Measurements from ENCODE around the gene STRN. TPM values are rescaled to one million over a fixed set of nuclear protein-coding genes. Genes with fewer than 3 reads are reported as not detected.

STRN gene
- total RNA-seq, 1 experiment from 2014 or later: 34.1 TPM

GRCh38 chr2:36861896-36862295, 104.4 kb downstream of the STRN start:
- Histone ChIP-seq H4K20me1 (ENCODE audit: insufficient read depth, low read depth, low read length) (no peaks in the 10 kb centered on the region), H3K4me1 (ENCODE audit: low read length) (no peaks in the 10 kb centered on the region), H3K36me3 (ENCODE audit: insufficient read depth, low read length) (no peaks in the 10 kb centered on the region), H3K4me3 (ENCODE audit: low read length) (no peak overlapping the region), H3K4me2 (ENCODE audit: low read depth, low read length, poor library complexity, severe bottlenecking) (no peak overlapping the region), H3K9ac (ENCODE audit: low read length) (no peak overlapping the region), H2AFZ (ENCODE audit: low read length) (no peak overlapping the region), H3K79me2 (ENCODE audit: low read length) (no peaks in the 10 kb centered on the region), H3K9me3 (ENCODE audit: low read length) (no peaks in the 10 kb centered on the region), H3K27ac (ENCODE audit: low read length) (no peak overlapping the region), H3K9me2 (replicated peaks; ENCODE audit: insufficient read depth, low read length) (no peaks in the 10 kb centered on the region), H3K27me3 (ENCODE audit: low read length) (no peaks in the 10 kb centered on the region)
- DNase-seq: no peak

- Histone ChIP-seq H3K4me1 (ENCODE audit: low read length) (no peaks in the 10 kb centered on the region), H3K79me2 (ENCODE audit: low read length) (peaks cover 3% of the 10 kb centered on the region; the same call in 1 of the 2 replicates), H3K9me2 (replicated peaks; ENCODE audit: insufficient read depth, low read length) (no peaks in the 10 kb centered on the region), H2AFZ (ENCODE audit: low read length) (no peak overlapping the region), H3K27me3 (ENCODE audit: low read length) (no peaks in the 10 kb centered on the region), H3K9me3 (ENCODE audit: low read length) (no peaks in the 10 kb centered on the region), H3K27ac (ENCODE audit: low read length) (no peak overlapping the region), H3K4me3 (ENCODE audit: low read length) (no peak overlapping the region), H3K36me3 (ENCODE audit: insufficient read depth, low read length) (0 out of 2 replicates have a peak, but pooled peaks cover 3% of the 10 kb centered on the region), H4K20me1 (ENCODE audit: insufficient read depth, low read depth, low read length) (no peaks in the 10 kb centered on the region), H3K9ac (ENCODE audit: low read length) (no peak overlapping the region), H3K4me2 (ENCODE audit: low read depth, low read length, poor library complexity, severe bottlenecking) (no peak overlapping the region)
- DNase-seq: no peak
Measured at GRCh38 chr2:36859366-36859792, 107.0 kb downstream of the STRN start.

- Histone ChIP-seq H3K9ac (ENCODE audit: low read length) (no peak overlapping the region), H3K4me1 (ENCODE audit: low read length) (no peaks in the 10 kb centered on the region), H3K4me2 (ENCODE audit: low read depth, low read length, poor library complexity, severe bottlenecking) (no peak overlapping the region)
Measured at GRCh38 chr2:36858551-36859365, 107.6 kb downstream of the STRN start.

GRCh38 chr2:36857713-36858112, 108.6 kb downstream of the STRN start:
- H3K4me1 ChIP-seq (ENCODE audit: low read length): no peaks in the 10 kb centered on the region
- no peak overlapping the region for H3K4me2 ChIP-seq (ENCODE audit: low read depth, low read length, poor library complexity, severe bottlenecking)
- H3K9me3 ChIP-seq (ENCODE audit: low read length): no peaks in the 10 kb centered on the region
- no peak overlapping the region for H3K9ac ChIP-seq (ENCODE audit: low read length)
- H3K9me2 ChIP-seq (replicated peaks; ENCODE audit: insufficient read depth, low read length): no peaks in the 10 kb centered on the region
- no peak for DNase-seq
- H3K27me3 ChIP-seq (ENCODE audit: low read length): no peaks in the 10 kb centered on the region
- H3K4me3 ChIP-seq (ENCODE audit: low read length): no peak overlapping the region
- peaks cover 3% of the 10 kb centered on the region; the same call in 1 of the 2 replicates for H3K36me3 ChIP-seq (ENCODE audit: insufficient read depth, low read length)
- no peaks in the 10 kb centered on the region for H4K20me1 ChIP-seq (ENCODE audit: insufficient read depth, low read depth, low read length)
- peaks cover 7% of the 10 kb centered on the region; the same call in 1 of the 2 replicates for H3K79me2 ChIP-seq (ENCODE audit: low read length)
- no peak overlapping the region for H3K27ac ChIP-seq (ENCODE audit: low read length)
- no peak overlapping the region for H2AFZ ChIP-seq (ENCODE audit: low read length)

More at GRCh38 chr2:36858551-36859365, 107.6 kb downstream of the STRN start:
- Histone ChIP-seq H3K4me3 (ENCODE audit: low read length) (no peak overlapping the region), H3K9me3 (ENCODE audit: low read length) (no peaks in the 10 kb centered on the region), H3K79me2 (ENCODE audit: low read length) (peaks cover 7% of the 10 kb centered on the region; the same call in 1 of the 2 replicates), H2AFZ (ENCODE audit: low read length) (no peak overlapping the region), H4K20me1 (ENCODE audit: insufficient read depth, low read depth, low read length) (no peaks in the 10 kb centered on the region), H3K9me2 (replicated peaks; ENCODE audit: insufficient read depth, low read length) (no peaks in the 10 kb centered on the region), H3K27me3 (ENCODE audit: low read length) (no peaks in the 10 kb centered on the region), H3K36me3 (ENCODE audit: insufficient read depth, low read length) (peaks cover 3% of the 10 kb centered on the region; the same call in 1 of the 2 replicates), H3K27ac (ENCODE audit: low read length) (no peak overlapping the region)
- no peak for DNase-seq

GRCh38 chr2:36855429-36855828, 110.9 kb downstream of the STRN start:
- no peak overlapping the region for H3K9ac ChIP-seq (ENCODE audit: low read length)
- peaks cover 7% of the 10 kb centered on the region; the same call in 1 of the 2 replicates for H3K79me2 ChIP-seq (ENCODE audit: low read length)
- peaks cover 8% of the 10 kb centered on the region; the same call in 1 of the 2 replicates for H3K36me3 ChIP-seq (ENCODE audit: insufficient read depth, low read length)
- no peaks in the 10 kb centered on the region for H4K20me1 ChIP-seq (ENCODE audit: insufficient read depth, low read depth, low read length)
- H3K27me3 ChIP-seq (ENCODE audit: low read length): no peaks in the 10 kb centered on the region
- H3K27ac ChIP-seq (ENCODE audit: low read length): no peak overlapping the region
- DNase-seq: no peak
- no peak overlapping the region for H3K4me3 ChIP-seq (ENCODE audit: low read length)
- H3K4me2 ChIP-seq (ENCODE audit: low read depth, low read length, poor library complexity, severe bottlenecking): no peak overlapping the region
- H3K9me2 ChIP-seq (replicated peaks; ENCODE audit: insufficient read depth, low read length): no peaks in the 10 kb centered on the region
- no peaks in the 10 kb centered on the region for H3K4me1 ChIP-seq (ENCODE audit: low read length)
- no peak overlapping the region for H2AFZ ChIP-seq (ENCODE audit: low read length)
- no peaks in the 10 kb centered on the region for H3K9me3 ChIP-seq (ENCODE audit: low read length)

- no peak overlapping the region for H3K4me2 ChIP-seq (ENCODE audit: low read depth, low read length, poor library complexity, severe bottlenecking)
- no peak for DNase-seq
- no peak overlapping the region for H2AFZ ChIP-seq (ENCODE audit: low read length)
- no peak overlapping the region for H3K27ac ChIP-seq (ENCODE audit: low read length)
- peaks cover 7% of the 10 kb centered on the region; the same call in 1 of the 2 replicates for H3K79me2 ChIP-seq (ENCODE audit: low read length)
- H3K4me3 ChIP-seq (ENCODE audit: low read length): no peak overlapping the region
- peaks cover 9% of the 10 kb centered on the region; the same call in 1 of the 2 replicates for H3K36me3 ChIP-seq (ENCODE audit: insufficient read depth, low read length)
- H3K27me3 ChIP-seq (ENCODE audit: low read length): no peaks in the 10 kb centered on the region
- H3K4me1 ChIP-seq (ENCODE audit: low read length): no peaks in the 10 kb centered on the region
- no peaks in the 10 kb centered on the region for H4K20me1 ChIP-seq (ENCODE audit: insufficient read depth, low read depth, low read length)
- no peaks in the 10 kb centered on the region for H3K9me2 ChIP-seq (replicated peaks; ENCODE audit: insufficient read depth, low read length)
- no peaks in the 10 kb centered on the region for H3K9me3 ChIP-seq (ENCODE audit: low read length)
- H3K9ac ChIP-seq (ENCODE audit: low read length): no peak overlapping the region
Measured at GRCh38 chr2:36854241-36854640, 112.1 kb downstream of the STRN start.

GRCh38 chr2:36849265-36849664, 117.1 kb downstream of the STRN start:
- no peaks in the 10 kb centered on the region for H3K4me1 ChIP-seq (ENCODE audit: low read length)
- no peaks in the 10 kb centered on the region for H4K20me1 ChIP-seq (ENCODE audit: insufficient read depth, low read depth, low read length)
- H2AFZ ChIP-seq (ENCODE audit: low read length): no peak overlapping the region
- no peak overlapping the region for H3K27ac ChIP-seq (ENCODE audit: low read length)
- H3K9ac ChIP-seq (ENCODE audit: low read length): no peak overlapping the region
- H3K4me3 ChIP-seq (ENCODE audit: low read length): no peak overlapping the region
- no peaks in the 10 kb centered on the region for H3K27me3 ChIP-seq (ENCODE audit: low read length)
- peaks cover 2% of the 10 kb centered on the region; the same call in 1 of the 2 replicates for H3K79me2 ChIP-seq (ENCODE audit: low read length)
- no peak overlapping the region for H3K4me2 ChIP-seq (ENCODE audit: low read depth, low read length, poor library complexity, severe bottlenecking)
- H3K36me3 ChIP-seq (ENCODE audit: insufficient read depth, low read length): peaks cover 17% of the 10 kb centered on the region; the same call in 1 of the 2 replicates
- H3K9me3 ChIP-seq (ENCODE audit: low read length): no peaks in the 10 kb centered on the region
- no peak for DNase-seq
- no peaks in the 10 kb centered on the region for H3K9me2 ChIP-seq (replicated peaks; ENCODE audit: insufficient read depth, low read length)

- H3K27me3 ChIP-seq (ENCODE audit: low read length): no peaks in the 10 kb centered on the region
- H3K4me3 ChIP-seq (ENCODE audit: low read length): no peak overlapping the region
- no peaks in the 10 kb centered on the region for H3K9me3 ChIP-seq (ENCODE audit: low read length)
- no peaks in the 10 kb centered on the region for H3K4me1 ChIP-seq (ENCODE audit: low read length)
- no peak for DNase-seq
- no peaks in the 10 kb centered on the region for H3K79me2 ChIP-seq (ENCODE audit: low read length)
- H3K27ac ChIP-seq (ENCODE audit: low read length): no peak overlapping the region
- H3K4me2 ChIP-seq (ENCODE audit: low read depth, low read length, poor library complexity, severe bottlenecking): no peak overlapping the region
- H2AFZ ChIP-seq (ENCODE audit: low read length): no peak overlapping the region
- no peaks in the 10 kb centered on the region for H4K20me1 ChIP-seq (ENCODE audit: insufficient read depth, low read depth, low read length)
- H3K9ac ChIP-seq (ENCODE audit: low read length): no peak overlapping the region
- peaks cover 12% of the 10 kb centered on the region; the same call in 1 of the 2 replicates for H3K36me3 ChIP-seq (ENCODE audit: insufficient read depth, low read length)
- H3K9me2 ChIP-seq (replicated peaks; ENCODE audit: insufficient read depth, low read length): no peaks in the 10 kb centered on the region
Measured at GRCh38 chr2:36843838-36844237, 122.5 kb downstream of the STRN start.
